ENCODE measurements around the gene WASF2.

WASF2 gene

DNA sequence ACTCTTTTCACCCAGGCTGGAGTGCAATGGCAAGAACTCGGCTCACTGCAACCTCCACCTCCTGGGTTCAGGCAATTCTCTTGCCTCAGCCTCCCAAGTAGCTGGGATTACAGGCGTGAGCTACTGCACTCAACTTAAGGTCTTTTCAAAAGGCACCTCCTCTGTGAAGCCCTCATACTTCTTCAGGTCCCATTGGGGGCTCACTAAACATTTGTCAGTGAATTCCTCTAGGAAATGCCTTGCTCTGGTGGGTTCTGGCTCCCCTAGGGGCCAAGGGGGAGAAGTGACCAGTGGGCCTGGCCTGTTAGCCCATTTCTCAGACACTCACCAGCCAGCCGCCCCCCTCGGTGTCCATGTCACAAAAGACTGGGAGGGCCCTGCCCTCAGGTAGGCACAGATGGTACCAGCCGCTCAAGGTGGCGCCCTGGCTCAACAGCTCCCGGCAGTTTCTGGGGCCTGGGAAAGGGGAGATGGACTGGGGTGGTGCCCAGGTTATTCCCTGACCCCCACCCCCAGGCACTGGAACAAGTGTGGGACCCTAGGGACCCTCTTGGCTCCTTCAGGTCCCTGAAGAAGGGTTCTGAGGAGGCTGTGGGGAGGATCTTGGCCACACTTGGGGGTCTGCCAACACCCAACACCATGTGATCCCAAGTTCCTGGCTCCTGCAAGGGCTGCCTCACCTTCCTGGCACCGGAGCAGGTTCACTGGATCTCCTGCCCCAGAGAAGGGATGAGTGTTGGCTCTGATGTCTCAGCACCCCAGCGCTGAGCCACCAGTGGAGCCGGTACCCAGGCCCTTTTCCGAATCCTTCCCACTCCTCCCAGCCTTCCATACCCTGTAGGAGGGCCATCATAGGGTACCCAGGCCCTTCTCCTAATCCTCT, 116.9 kb downstream of the WASF2 start:
- no peak for DNase-seq (ENCODE audit: low spot score)

DNA sequence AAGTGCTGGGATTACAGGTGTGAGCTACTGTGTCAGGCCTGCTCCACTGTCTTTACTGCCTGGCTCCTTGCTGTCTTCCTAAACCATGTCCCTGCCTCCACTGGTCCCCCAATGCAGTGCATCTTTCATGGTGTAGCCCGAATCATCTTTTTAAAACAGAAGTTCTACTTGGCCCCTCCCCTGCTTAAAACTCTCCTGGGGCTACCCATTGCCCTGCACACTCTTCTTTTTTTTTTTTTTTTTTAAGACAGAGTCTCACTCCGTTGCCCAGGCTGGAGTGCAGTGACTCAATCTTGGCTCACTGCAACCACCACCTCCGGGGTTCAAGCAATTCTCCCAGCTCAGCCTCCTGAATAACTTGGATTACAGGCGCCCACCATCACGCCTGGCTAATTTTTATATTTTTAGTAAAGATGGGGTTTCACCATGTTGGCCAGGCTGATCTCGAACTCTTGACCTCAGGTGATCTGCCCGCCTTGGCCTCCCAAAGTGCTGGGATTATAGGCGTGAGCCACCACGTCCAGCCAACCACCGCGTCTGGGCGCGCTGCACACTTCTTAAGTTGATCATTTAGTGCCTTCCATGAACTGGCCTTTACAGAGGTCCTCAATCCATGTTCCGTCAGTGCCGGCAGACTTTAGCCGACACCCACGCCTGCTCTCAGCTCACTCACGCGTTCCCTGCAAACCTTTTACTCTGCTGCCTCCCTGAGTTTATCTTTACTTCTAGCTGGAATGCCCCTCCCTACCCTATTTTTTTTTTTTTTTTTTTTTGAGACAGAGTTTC, 117.8 kb downstream of the WASF2 start:
- DNase-seq (ENCODE audit: low spot score): no peak

DNA sequence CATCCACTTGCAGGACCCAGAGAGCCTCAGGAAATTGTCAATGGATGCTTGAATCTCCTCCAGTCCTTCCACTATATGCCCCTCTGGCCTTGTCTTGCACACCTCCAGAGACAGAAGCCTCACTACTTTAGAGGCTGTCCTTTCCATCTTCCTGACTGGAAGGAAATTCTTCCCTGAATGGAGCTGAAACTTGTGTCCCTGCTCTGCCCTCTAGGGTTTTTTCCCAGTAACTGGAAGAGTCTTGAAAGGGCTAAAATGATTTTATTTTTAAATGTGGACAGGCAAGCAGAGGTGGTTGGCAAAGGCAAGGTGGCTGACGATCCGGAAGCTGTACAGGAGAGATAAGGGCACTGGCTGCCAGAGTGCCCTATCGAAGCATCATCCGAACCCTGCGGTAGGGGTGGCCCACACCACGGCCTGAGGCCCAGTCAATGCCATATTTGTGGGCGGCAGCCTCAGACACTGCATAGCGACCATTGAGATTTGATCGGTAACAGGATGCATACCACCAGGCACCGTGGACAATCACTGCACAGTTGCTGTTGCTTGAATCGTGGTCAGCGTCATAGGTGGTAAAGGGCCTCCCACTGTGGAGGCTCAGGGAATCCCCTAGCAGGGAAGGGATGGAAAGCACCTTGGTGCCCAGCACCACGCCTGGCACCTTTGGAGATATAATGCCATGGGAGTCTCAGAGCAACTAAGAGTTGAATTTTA, 120.9 kb downstream of the WASF2 start:
- no peak for DNase-seq (ENCODE audit: low spot score)

DNA sequence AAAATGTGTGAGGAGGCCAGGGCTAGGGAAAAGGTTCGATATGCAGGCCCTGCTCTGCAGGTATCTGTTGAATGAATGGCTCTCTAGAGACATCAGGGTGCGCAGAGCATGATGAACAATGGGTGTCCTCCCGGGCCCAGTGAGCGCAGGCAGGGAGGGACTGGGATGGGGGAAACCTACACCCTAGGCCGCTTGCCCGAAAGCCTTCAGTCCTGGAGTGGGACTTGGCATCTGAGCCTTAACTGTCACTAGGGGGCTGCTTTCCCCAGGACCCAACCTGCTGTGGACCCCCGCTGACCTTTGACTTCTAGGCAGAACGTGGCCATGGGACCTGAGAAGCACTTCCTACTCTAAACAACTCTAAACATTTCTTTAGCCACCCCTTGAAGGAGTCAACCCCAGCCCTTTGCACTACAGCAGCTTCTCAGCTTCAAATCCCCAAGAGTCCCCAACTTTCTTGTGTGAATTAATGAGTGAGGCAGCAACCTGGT, 122.8 kb downstream of the WASF2 start:
- no peak for DNase-seq (ENCODE audit: low spot score)

DNA sequence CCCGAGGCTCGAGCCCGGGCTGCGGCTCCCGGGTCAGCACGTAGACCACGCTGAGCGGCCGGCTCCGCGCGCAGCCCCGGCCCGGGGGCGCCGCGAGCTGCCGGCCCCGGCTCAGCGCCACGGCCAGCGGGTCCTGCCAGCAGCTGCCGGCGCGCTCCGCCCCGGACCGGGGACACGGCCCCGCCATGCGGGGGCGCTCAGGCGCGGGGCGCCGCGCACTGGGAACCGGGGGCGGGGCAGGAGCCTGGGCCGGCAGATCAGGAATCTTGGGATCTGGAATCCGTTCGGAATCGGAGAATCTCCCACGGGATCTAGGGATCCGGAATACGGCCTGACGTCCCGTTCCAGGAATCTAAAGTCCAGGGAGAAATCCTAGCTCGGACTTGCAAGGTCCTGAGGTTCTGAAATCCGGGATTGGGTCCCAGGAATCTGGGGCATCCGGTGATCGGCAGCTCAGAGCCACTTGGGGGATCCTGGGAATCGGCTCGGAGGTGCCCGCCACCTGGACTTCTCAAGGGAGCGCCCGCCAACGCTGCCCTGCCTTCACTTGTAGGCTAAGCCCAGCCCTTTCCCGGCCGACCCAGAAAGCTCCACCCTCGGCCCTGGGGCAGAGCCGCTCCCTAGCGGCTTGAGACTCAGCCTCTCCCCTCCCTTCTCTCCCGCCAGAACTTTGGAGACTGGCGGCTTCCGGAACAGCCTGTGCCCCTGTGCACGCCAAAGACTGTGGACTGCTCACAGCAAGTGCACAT, 123.4 kb downstream of the WASF2 start, which contains the start of gene MAP3K6:
Gene MAP3K6, minus strand, starts transcription at position 551 of the 749 bp plus-strand sequence. Its CDS starts 364 bp downstream, at position 187.
- DNase-seq (ENCODE audit: low spot score): peak; percentile 93

DNA sequence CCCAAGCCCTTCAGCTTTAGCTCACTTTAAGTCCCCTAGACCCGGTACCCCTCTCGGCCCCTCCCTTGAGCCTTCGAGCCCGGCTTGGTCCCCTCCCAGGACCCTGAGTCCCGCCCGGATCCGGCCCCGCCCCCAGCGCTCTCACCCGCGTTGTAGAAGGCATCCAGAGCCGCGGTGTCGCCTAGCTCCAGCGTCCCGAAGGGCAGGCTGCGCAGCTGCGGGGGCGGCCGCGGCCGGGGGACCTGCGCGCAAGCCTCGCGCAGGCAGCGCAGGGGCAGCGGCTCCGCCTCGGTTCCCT, 123.9 kb downstream of the WASF2 start:
- peak; percentile 89 for DNase-seq (ENCODE audit: low spot score)

DNA sequence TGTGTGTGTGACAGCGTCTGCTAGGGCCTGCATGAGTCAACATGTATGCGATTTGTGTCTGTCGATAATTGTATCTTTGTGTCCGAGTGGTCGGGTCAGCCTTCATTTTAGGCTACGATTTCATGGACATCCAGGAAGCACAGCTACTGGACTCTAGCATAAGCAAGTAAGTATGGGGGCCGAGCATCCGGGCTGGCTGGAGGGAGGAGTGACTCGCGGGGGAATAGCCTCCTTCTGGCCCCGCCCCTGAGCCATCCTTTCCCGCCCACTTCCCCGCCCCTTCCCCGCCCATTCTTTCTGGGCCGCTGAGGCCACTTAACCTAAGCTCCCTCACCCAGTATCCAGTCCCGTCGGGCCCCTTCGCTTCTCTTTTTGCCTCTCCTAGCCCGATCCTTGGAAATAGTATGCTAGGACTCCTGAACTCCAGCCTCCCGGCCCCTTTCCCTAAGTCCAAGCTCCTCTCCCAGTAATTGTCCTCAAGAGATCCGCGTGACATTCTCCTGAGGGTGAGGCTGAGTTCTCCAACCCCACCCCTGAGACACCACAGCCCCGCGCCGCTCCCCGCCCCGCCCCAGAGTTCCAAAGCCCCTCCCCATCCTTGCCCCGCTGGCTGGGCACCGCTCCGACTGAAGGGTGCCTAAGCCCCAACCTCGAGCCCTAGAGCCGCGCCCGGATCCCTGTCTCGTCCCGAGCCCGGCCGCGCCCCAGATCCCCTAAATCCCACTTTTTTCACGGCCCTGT, 124.4 kb downstream of the WASF2 start:
- DNase-seq (ENCODE audit: low spot score): peak; percentile 97

DNA sequence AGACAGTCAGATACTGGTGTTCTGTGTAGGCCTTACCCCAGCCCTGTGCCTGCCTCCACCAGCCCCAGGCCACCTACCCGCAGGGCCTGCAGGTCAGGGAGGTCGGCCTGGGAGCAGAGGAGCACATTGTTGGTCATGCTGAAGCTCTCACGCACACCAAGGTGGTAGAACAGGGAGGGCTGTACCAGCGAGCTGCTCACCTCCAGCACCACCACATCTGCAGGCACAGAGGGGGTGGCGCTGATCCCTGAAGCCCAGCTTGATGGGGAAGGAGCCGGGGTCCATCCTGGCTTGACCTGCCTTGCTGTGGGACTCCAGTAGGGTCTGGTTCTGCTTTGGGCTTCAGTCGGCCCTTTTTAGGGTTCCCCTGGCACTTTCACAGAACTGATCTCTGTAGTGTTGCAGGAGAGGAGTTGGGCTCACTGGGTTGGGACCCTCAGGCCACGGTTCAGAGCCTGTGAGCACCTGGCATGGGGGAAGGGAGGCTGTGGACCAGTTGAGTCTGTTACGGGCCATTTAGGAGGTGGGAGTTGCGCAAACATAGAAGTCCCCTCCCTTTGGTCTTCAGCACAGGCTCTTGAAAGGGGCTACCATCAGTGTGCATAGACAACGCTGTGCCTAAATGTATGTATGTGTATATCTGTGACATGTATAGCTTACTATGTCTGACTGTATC, 125.1 kb downstream of the WASF2 start:
- no peak for DNase-seq (ENCODE audit: low spot score)

DNA sequence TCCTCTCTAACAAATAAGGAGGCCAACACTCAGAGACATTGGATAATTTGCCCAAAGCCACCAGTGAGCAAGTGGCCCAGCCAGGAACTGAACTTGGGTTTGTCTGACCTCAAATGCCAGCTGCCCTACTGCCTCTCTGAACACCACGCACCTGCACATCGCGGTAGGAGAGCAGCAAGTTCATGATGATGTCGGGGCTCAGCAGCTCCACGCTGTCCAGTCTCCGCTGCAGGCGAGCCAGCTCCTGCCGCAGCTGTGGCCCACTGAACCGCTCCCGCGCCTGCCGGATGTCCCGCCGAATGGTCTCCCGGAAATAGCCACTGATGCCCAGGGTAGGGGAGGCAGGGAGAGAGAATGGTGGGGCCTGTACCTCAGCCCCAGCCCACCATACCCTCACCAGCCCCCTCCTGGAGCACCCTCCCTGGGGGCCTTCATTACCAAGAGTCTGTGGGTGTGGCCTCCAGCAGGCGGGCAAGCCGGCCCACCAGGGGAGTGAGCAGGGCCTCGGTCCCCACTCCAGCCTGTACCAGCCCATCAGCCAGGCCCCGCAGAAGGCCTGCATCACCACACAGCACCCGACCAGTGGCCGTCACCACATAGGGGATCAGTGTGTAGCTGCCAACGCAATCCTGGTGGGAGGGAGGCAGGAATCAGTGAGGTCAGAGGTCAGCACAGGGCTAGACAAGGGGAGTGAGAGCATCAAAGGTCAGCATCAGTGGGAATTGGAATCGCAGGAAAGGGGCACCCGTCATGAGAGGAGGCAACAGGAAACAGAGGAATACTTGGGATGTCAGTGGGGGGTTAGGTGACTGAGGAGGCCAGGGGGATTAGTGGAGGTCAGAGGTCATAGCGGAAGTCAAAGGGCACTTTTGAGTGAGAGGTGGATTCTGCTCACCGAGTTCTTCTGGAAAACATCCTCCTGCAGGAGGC, 125.9 kb downstream of the WASF2 start:
- no peak for DNase-seq (ENCODE audit: low spot score)

DNA sequence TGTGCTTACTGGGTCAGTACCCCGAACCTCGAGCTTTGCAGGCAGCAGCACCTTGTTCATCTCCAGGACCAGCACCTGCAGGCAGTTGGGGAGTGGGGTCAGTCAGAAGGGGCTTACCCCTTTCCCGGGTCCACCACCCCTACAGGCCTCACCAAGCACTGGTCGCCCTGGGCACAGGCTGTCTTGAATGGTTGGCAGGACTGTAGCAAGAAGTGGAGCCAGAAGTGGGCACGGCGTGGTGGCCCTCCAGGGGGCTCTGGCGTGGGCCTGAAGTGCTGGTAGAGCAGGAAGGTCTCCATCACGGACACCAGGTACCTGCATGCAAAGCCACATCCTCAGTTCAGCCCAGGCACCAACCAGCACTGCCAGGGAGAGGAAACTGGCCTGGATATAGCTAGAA, 128.4 kb downstream of the WASF2 start:
- no peak for DNase-seq (ENCODE audit: low spot score)

DNA sequence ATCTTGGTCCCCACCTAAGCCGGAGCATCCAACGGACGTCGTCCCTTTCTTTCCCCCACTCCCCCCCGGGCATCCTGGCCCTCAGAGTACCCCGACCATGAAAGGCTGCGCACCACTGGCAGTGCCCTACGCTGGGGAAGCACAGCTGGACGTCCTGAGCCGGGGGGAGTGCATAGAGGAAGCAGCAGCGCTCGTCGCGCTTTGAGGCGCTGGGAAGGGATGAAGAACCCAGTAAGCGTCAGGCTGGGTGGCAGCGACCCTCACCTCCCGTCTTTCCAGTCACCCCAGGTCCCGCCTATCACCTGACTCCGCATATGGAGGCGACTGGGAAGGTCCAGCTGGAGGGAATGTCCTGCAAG, 128.9 kb downstream of the WASF2 start:
- no peak for DNase-seq (ENCODE audit: low spot score)

DNA sequence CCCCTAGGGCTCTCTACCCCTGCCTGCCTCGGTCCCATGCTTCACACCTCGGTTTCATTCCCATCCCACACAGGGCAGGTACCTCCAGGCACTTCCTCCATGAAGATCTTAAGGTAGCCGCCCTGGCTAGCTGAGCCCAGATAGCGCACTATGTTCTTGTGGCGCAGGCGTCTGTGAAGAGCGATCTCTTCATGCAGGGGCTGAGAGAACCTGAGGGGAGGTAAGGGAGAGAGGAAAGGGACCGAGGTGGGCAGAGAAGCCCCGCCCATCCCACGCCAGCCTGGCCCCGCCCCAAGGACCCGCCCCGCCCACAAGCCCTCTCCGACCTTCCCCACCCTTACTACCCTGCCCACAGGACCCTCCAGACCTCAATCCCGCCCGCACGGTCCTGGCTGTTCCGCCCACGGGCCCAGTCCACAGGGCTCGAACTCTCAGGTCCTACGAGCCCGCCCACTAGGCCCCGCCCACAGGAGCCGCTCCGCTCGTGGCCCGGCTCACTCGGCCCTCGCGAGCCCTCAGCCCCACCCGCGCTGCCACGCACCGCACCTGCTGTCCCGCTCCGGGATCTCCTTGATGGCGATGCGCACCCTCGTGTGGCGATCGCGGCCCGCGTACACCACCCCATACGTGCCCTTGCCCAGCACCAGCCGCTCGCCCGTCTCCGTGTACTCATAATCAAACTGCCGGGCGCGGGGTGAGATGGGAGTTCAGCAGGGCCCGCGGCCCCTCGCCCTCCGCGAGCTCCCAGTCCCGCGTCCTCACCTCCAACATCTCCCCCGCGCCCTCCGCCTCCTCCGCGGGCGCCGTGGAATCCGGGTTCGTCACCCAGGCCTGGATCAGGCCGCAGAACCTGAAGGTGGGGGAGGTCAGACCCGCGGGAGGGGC, 129.6 kb downstream of the WASF2 start:
- no peak for DNase-seq (ENCODE audit: low spot score)

DNA sequence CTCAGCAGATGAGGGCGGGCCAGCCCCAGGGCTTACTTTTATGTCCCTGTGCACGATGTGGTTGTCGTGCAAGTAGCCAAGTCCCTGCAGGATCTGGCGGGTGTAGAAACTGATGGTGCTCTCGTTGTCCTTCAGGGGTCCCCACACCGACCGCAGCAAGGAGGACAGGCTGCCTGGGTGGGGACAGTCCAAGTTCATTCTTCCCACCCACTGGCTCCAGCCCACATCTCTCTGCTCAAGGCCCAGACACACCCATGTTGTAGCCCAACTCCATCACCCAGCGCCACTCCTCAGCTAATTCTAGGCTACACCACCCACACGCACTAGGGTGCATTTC, 130.2 kb downstream of the WASF2 start:
- no peak for DNase-seq (ENCODE audit: low spot score)

DNA sequence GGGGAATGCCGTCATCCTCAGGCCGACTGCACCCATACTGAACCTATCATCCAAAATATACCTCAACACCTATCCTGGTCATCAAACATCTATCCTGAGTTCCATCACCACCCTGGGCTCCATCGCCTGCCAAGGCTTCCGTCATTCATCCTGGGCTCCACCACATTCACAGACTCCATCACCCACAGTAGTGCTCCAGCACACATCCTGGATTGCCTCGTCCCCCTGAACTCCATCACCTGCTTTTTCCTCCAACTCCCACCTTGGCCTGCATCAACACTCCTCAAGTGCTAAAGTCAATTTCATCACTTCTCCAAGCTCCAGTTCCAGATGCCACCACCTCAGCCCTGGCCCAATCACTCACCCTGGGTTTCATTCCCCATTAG, 131.0 kb downstream of the WASF2 start:
- DNase-seq (ENCODE audit: low spot score): no peak

DNA sequence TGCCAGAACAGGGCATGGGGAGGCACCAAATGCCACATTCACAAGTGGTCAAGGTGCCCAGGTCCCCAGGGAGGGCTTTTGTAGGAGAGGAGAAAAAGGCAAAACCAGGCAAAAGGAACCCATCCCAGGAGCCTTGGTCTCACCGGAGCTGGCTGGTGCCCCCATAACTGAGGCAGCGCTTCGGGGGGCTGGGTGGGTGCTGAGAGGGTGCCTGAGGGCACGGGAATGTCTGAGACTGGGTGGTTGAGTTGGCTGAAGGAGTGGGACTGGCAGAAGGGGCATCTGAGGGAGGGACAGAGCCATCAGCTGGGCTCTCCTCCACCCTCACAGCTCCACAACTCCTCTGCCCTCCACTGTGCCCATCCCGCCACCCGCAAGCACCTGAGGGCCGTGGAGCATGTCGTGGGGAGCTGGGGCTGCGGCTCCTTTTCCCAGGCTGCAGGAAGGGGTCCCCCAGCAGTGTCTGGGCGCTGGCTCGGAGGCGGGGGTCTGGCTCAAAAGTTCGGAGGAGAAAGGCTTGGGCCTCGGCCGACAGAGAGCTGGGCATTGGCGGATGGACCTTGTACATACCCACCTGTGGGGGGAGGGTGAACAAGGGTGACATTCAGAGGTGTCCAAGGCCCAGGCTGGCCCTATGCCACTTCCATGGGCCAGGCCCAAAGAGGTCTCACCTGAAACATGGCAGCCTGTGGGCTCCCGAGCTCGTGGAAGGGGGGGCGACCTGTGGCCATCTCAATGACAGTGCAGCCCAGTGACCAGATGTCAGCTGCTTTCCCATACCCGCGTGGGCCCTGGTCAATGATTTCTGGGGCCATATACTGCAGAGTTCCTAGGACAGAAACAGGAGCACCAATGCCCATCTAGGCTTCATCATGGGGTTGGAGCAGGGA, 131.7 kb downstream of the WASF2 start:
- no peak for DNase-seq (ENCODE audit: low spot score)

DNA sequence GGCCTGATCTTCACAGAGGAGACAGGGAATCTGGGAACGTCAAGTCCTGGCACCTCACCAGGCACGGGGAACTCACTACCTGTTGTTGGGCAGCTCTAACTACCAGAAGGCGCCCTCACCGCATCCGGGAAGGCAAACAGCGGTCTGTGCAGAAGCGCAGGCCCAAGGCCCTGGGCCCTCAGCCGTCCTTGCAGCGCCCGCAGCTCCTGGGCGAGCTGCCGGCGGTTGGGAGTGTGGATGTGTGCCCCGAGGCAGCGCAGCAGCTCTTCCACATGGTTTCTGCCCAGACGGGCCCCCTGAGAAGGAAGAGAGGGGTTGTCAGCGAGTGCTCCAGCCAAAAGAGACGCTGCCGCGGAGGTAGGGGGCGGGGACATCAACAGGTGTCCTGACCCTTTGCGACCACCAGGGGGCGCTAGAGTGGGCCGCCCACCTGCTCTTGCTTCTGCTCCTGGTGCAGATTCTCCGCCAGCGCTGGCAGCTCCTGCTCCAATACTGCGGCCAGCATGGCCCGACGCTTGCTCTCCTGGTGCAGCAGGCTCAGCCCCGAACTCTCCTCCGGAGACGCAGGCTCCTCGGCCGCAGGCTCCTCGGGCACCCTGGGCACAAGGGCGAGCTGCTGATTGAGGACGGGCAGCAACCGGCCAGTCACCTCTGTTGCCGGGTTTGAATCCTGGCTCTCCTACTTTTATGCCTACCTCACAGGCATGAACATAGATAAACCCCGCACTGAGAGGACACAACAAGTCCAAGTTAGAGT, 132.5 kb downstream of the WASF2 start:
- peak; percentile 87 for DNase-seq (ENCODE audit: low spot score)

Data from GM03348 (cell line).